B cell (primary cell): ENCODE measurements around the gene SYNE1. TPM values are rescaled to one million over a fixed set of nuclear protein-coding genes. Genes with fewer than 3 reads are reported as not detected.

Experiments used
- ATAC-seq: fragments of 200-7000 bp; cut with Tn5 transposase; one replicate; pipeline ENCODE4 v1.10.0; 2021; ENCODE audit warnings: low read depth, mild to moderate bottlenecking, moderate number of reproducible peaks, moderate library complexity
- CTCF ChIA-PET: fragments of 350-600 bp; sonication (Branson Sonifier 250); formaldehyde crosslinking; loops from one replicate; lab custom pipeline; 2021; ENCODE audit warnings: antibody characterized with exemption, inconsistent platforms; lab: Charles Lee
- POLR2A ChIA-PET: fragments of 350-600 bp; sonication (Branson Sonifier 250); formaldehyde crosslinking; loops from one replicate; lab custom pipeline; 2021; ENCODE audit warnings: antibody characterized with exemption; lab: Charles Lee
- DNase-seq: peaks from one replicate; pipeline ENCODE4 v3.0.0; 2013
- H2AFZ ChIP-seq: 2 replicates; pipeline ENCODE4 v1.6.1; 2012; ENCODE audit warnings: mild to moderate bottlenecking, low read depth, low read length; ENCODE audit not compliant: insufficient read depth, poor library complexity, severe bottlenecking
- H3K27ac ChIP-seq, 2 donors: 1 replicate in 1 of 2; 2 replicates in 1 of 2; pipeline ENCODE4 v1.5.1; 2012 to 2013; ENCODE audit warnings: low read length in 2 of 2, mild to moderate bottlenecking in 2 of 2, moderate library complexity in 1 of 2
- H3K27me3 ChIP-seq, 4 experiments: fragments of 200-600 bp in 1 of 4; sonication (generic) in 1 of 4; replicated peaks in 1 of 4; 1 replicate in 2 of 4; 2 replicates in 2 of 4; pipeline versions ENCODE4 v1.6.1 to v1.7.0; 2013 to 2016; ENCODE audit warnings: low read length in 3 of 4, mild to moderate bottlenecking in 2 of 4, mixed read lengths in 1 of 4, moderate library complexity in 1 of 4; ENCODE audit not compliant: insufficient read depth in 4 of 4, control insufficient read depth in 3 of 4; ENCODE audit errors: control extremely low read depth in 1 of 4
- H3K36me3 ChIP-seq, 2 experiments: replicated peaks in 1 of 2; 1 replicate in 1 of 2; 2 replicates in 1 of 2; pipeline versions ENCODE4 v1.6.1 to v1.7.1; 2013; ENCODE audit warnings: low read length in 1 of 2; ENCODE audit not compliant: insufficient read depth in 2 of 2, control insufficient read depth in 1 of 2; ENCODE audit errors: control extremely low read depth in 1 of 2, extremely low read depth in 1 of 2
- H3K4me1 ChIP-seq, 2 donors: fragments of 200-600 bp in 1 of 2; sonication (generic) in 1 of 2; 1 replicate in 1 of 2; 2 replicates in 1 of 2; pipeline versions ENCODE4 v1.5.1 to v1.6.1; 2013 to 2017; ENCODE audit warnings: low read length in 2 of 2; ENCODE audit not compliant: control insufficient read depth in 2 of 2, insufficient read depth in 2 of 2
- H3K4me2 ChIP-seq: replicated peaks from 2 replicates; pipeline ENCODE3; 2012; ENCODE audit warnings: mild to moderate bottlenecking, low read depth, low read length; ENCODE audit not compliant: poor library complexity, severe bottlenecking
- H3K4me3 ChIP-seq, 5 experiments: fragments of 200-600 bp in 1 of 5; sonication (generic) in 1 of 5; 1 replicate in 3 of 5; 2 replicates in 2 of 5; pipeline versions ENCODE4 v1.5.1 to v1.7.0; 2011 to 2016; ENCODE audit warnings: low read length in 4 of 5, mild to moderate bottlenecking in 4 of 5, low read depth in 2 of 5, control low read depth in 1 of 5, moderate library complexity in 1 of 5; ENCODE audit not compliant: insufficient read depth in 1 of 5; ENCODE audit errors: control extremely low read depth in 1 of 5, extremely low read depth in 1 of 5
- H3K79me2 ChIP-seq: fragments of 200-600 bp; sonication (generic); one replicate; pipeline ENCODE4 v1.6.0; 2016; ENCODE audit warnings: low read length; ENCODE audit not compliant: control insufficient read depth, insufficient read depth
- H3K9ac ChIP-seq: fragments of 200-600 bp; sonication (generic); 2 replicates; pipeline ENCODE4 v1.6.1; 2017; ENCODE audit warnings: mild to moderate bottlenecking, low read length, moderate library complexity
- H3K9me3 ChIP-seq, 3 donors: one replicate each; pipeline versions ENCODE4 v1.6.1 to v1.7.1; 2013; ENCODE audit warnings: low read length in 2 of 3; ENCODE audit not compliant: control insufficient read depth in 2 of 3, insufficient read depth in 1 of 3; ENCODE audit errors: control extremely low read depth in 1 of 3
- H4K20me1 ChIP-seq: 2 replicates; pipeline ENCODE4 v1.6.0; 2012; ENCODE audit warnings: mild to moderate bottlenecking, low read length; ENCODE audit not compliant: insufficient read depth, control insufficient read depth, poor library complexity, severe bottlenecking
- H3K27ac Mint-ChIP-seq: one replicate; pipeline ENCODE4 v1.8.0; 2021; ENCODE audit warnings: mixed read lengths
- H3K27me3 Mint-ChIP-seq: one replicate; pipeline ENCODE4 v1.8.0; 2021; ENCODE audit warnings: mixed read lengths
- H3K4me1 Mint-ChIP-seq: one replicate; pipeline ENCODE4 v1.8.0; 2021; ENCODE audit warnings: mixed read lengths
- H3K4me3 Mint-ChIP-seq: one replicate; pipeline ENCODE4 v1.8.0; 2021; ENCODE audit warnings: mixed read lengths
- H3K9me3 Mint-ChIP-seq: one replicate; pipeline ENCODE4 v1.8.0; 2022; ENCODE audit warnings: mixed read lengths; ENCODE audit not compliant: insufficient read depth
- CTCF ChIP-seq: fragments of 200-600 bp; IDR thresholded peaks from one replicate; pipeline ENCODE4 v1.8.0; 2022; ENCODE audit warnings: antibody characterized with exemption, mild to moderate bottlenecking
- EZH2 ChIP-seq: IDR thresholded peaks from 2 replicates; pipeline ENCODE4 v1.6.1; 2012; ENCODE audit warnings: borderline replicate concordance, low read depth, mild to moderate bottlenecking, moderate library complexity, low read length; ENCODE audit not compliant: insufficient read depth, poor library complexity, severe bottlenecking
- WGBS: methylation state at CpG from one replicate; pipeline ENCODE4 v1.1.5; 2013; ENCODE audit warnings: missing lambda C conversion rate; ENCODE audit not compliant: insufficient coverage; 5-methylcytosine and 5-hydroxymethylcytosine counted together
- intact Hi-C: fragments of 100-400 bp; cut with micrococcal nuclease; formaldehyde crosslinking; loops from one replicate; pipeline ENCODE4 v1.10.0; 2022
- polyA plus RNA-seq: library from polyadenylated mRNA; depleted of rRNA; stranded (reverse); fragments of >200 nt; gene quantifications from 2 replicates; pipeline ENCODE4 v1.2.3, GENCODE V29; 2012
- total RNA-seq, 2 donors: library from RNA; stranded (reverse); fragments of 120-200 nt in 1 of 2; gene quantifications; 1 replicate in 1 of 2; 2 replicates in 1 of 2; pipeline versions ENCODE4 v1.2.3 to v1.2.4, GENCODE V29; 2013 to 2022

Gene SYNE1
- total and polyA plus RNA-seq, 2 donors (not counting 1 experiment from before 2014, with no cell fraction given), result 49.2 to 108 TPM

- Histone ChIP-seq H3K27me3 (no peaks in the 10 kb centered on the region), H3K27ac (no peak overlapping the region), H3K4me3 (no peak overlapping the region), H3K36me3 (no peaks in the 10 kb centered on the region), H3K9me3 (no peaks in the 10 kb centered on the region), H3K9ac (no peak overlapping the region), H2AFZ (no peak overlapping the region), H3K4me1 (no peaks in the 10 kb centered on the region), H4K20me1 (no peaks in the 10 kb centered on the region), H3K79me2 (no peaks in the 10 kb centered on the region), H3K4me2 (no peak overlapping the region)
- CTCF ChIA-PET, result no interaction called here
- Mint-ChIP-seq H3K9me3 (no peaks in the 10 kb centered on the region), H3K27ac (no peak overlapping the region), H3K4me3 (no peak overlapping the region), H3K4me1 (no peaks in the 10 kb centered on the region), H3K27me3 (no peaks in the 10 kb centered on the region)
- no peak for DNase-seq
- intact Hi-C loops, result no loop called here
- POLR2A ChIA-PET, result no interaction called here
- WGBS, result 92% methylated on average over 5 of the region's 6 CpGs
- TF ChIP-seq EZH2 (no peak), CTCF (no peak)
- no peak for ATAC-seq
These were observed 543.5 kb downstream of the SYNE1 start for GRCh38 chr6:152093711-152094110.

GRCh38 chr6:152091851-152092341 is 545.3 kb downstream of the SYNE1 start:
- H3K79me2 ChIP-seq, result no peaks in the 10 kb centered on the region
- 95% methylated on average over 3 of the region's 4 CpGs for WGBS
- no peaks in the 10 kb centered on the region for H3K27me3 ChIP-seq
- ATAC-seq, result no peak
- H3K9me3 Mint-ChIP-seq, result no peaks in the 10 kb centered on the region
- H3K27me3 Mint-ChIP-seq, result no peaks in the 10 kb centered on the region
- H4K20me1 ChIP-seq, result no peaks in the 10 kb centered on the region
- intact Hi-C loops, result no loop called here
- no peak overlapping the region for H2AFZ ChIP-seq
- TF ChIP-seq CTCF (no peak), EZH2 (no peak)
- no peaks in the 10 kb centered on the region for H3K4me1 Mint-ChIP-seq
- H3K4me1 ChIP-seq, result no peaks in the 10 kb centered on the region
- H3K27ac ChIP-seq, result no peak overlapping the region
- no peak for DNase-seq
- H3K36me3 ChIP-seq, result no peaks in the 10 kb centered on the region
- no peak overlapping the region for H3K9ac ChIP-seq
- H3K4me3 Mint-ChIP-seq, result no peak overlapping the region
- H3K4me2 ChIP-seq, result no peak overlapping the region
- ChIA-PET CTCF (no interaction called here), POLR2A (no interaction called here)
- H3K9me3 ChIP-seq, result no peaks in the 10 kb centered on the region
- H3K27ac Mint-ChIP-seq, result no peak overlapping the region
- H3K4me3 ChIP-seq, result no peak overlapping the region
